ENCODE measurements around the gene ZNF423.

ZNF423 gene

GRCh38 chr16:49822649-49823370 is 33.1 kb downstream of the ZNF423 start:
- no peak for DNase-seq

GRCh38 chr16:49821614-49822282 is 34.2 kb downstream of the ZNF423 start:
- DNase-seq, result no peak

GRCh38 chr16:49821156-49821555 is 34.8 kb downstream of the ZNF423 start:
- no peak for DNase-seq

GRCh38 chr16:49817754-49818507 is 38.0 kb downstream of the ZNF423 start:
- DNase-seq, result no peak

GRCh38 chr16:49816875-49817274 is 39.0 kb downstream of the ZNF423 start:
- DNase-seq, result no peak

- no peak for DNase-seq
These were observed 44.1 kb downstream of the ZNF423 start for GRCh38 chr16:49811644-49812334.

GRCh38 chr16:49810831-49811230 is 45.1 kb downstream of the ZNF423 start:
- no peak for DNase-seq

GRCh38 chr16:49809561-49809960 is 46.4 kb downstream of the ZNF423 start:
- DNase-seq, result no peak

GRCh38 chr16:49809062-49809461 is 46.9 kb downstream of the ZNF423 start:
- DNase-seq, result no peak

GRCh38 chr16:49806446-49806845 is 49.5 kb downstream of the ZNF423 start:
- DNase-seq, result no peak

- no peak for DNase-seq
These were observed 54.6 kb downstream of the ZNF423 start for GRCh38 chr16:49801290-49801689.

- DNase-seq, result no peak
These were observed 55.0 kb downstream of the ZNF423 start for GRCh38 chr16:49800876-49801275.

- DNase-seq, result no peak
These were observed 55.5 kb downstream of the ZNF423 start for GRCh38 chr16:49800441-49800840.

- no peak for DNase-seq
These were observed 56.7 kb downstream of the ZNF423 start for GRCh38 chr16:49799172-49799571.

- no peak for DNase-seq
These were observed 60.4 kb downstream of the ZNF423 start for GRCh38 chr16:49795513-49795912.

GRCh38 chr16:49793244-49793643 is 62.7 kb downstream of the ZNF423 start:
- no peak for DNase-seq

GRCh38 chr16:49789616-49790015 is 66.3 kb downstream of the ZNF423 start:
- no peak for DNase-seq

- DNase-seq, result no peak
These were observed 66.9 kb downstream of the ZNF423 start for GRCh38 chr16:49788986-49789385.

GRCh38 chr16:49788572-49788971 is 67.3 kb downstream of the ZNF423 start:
- no peak for DNase-seq

GRCh38 chr16:49786926-49787557 is 68.9 kb downstream of the ZNF423 start:
- DNase-seq, result no peak

GRCh38 chr16:49785970-49786369 is 69.9 kb downstream of the ZNF423 start:
- DNase-seq, result no peak

- DNase-seq, result no peak
These were observed 73.5 kb downstream of the ZNF423 start for GRCh38 chr16:49782405-49782804.

- no peak for DNase-seq
These were observed 74.5 kb downstream of the ZNF423 start for GRCh38 chr16:49781401-49781800.
